Measurements from ENCODE around the gene TAS2R16. TPM values are rescaled to one million over a fixed set of nuclear protein-coding genes. Genes with fewer than 3 reads are reported as not detected.

Gene TAS2R16
- polyA plus RNA-seq, 1 donor, result not detected

Other genes starting within 250 kb of the TAS2R16 start
- gene CADPS2, start 109.2 kb downstream of the TAS2R16 start, polyA plus RNA-seq, result 15.1 TPM
- gene SLC13A1, start 204.3 kb upstream of the TAS2R16 start, polyA plus RNA-seq, result 1.7 TPM

Data from large intestine (tissue), 1 donor.